OCI-LY7 (cell line): ENCODE measurements around the gene AARS2. TPM values are rescaled to one million over a fixed set of nuclear protein-coding genes. Genes with fewer than 3 reads are reported as not detected.

ENCODE experiments used
- BruUV-seq: library from RNA; stranded (reverse); fragments of 400-500 nt; replicated peaks from 2 replicates; lab custom pipeline; 2021; lab: Mats Ljungman, UMichigan
- CTCF ChIA-PET: fragments of 300-600 bp; sonication (Branson Sonifier 250); formaldehyde crosslinking; loops from one replicate; lab custom pipeline; 2022; ENCODE audit warnings: antibody characterized with exemption; ENCODE audit not compliant: unreplicated experiment; lab: Charles Lee
- POLR2A ChIA-PET: fragments of 300-600 bp; sonication (Branson Sonifier 250); formaldehyde crosslinking; loops from one replicate; lab custom pipeline; 2022; ENCODE audit warnings: antibody characterized with exemption; lab: Charles Lee
- DNase-seq: peaks from one replicate; pipeline ENCODE4 v3.0.0-alpha.2; 2015; ENCODE audit warnings: low spot score
- H2AFZ ChIP-seq: fragments of 200-600 bp; sonication (generic), shearing (Covaris generic); 2 replicates; pipeline ENCODE4 v1.6.1; 2014; ENCODE audit warnings: mild to moderate bottlenecking, antibody characterized with exemption, low read length, moderate library complexity
- H3K27ac ChIP-seq: fragments of 200-600 bp; sonication (generic); 2 replicates; pipeline ENCODE4 v1.5.1; 2014; ENCODE audit warnings: mixed run types, low read depth, mild to moderate bottlenecking, moderate library complexity, low read length, inconsistent platforms; ENCODE audit not compliant: poor library complexity, severe bottlenecking
- H3K36me3 ChIP-seq: fragments of 200-600 bp; sonication (generic); 2 replicates; pipeline ENCODE4 v1.6.1; 2014; ENCODE audit warnings: mild to moderate bottlenecking, antibody characterized with exemption, low read length, moderate library complexity, mixed read lengths; ENCODE audit not compliant: insufficient read depth
- H3K4me1 ChIP-seq: fragments of 200-600 bp; sonication (generic); 2 replicates; pipeline ENCODE4 v1.5.1; 2014; ENCODE audit warnings: mild to moderate bottlenecking, low read length; ENCODE audit not compliant: insufficient read depth, poor library complexity, severe bottlenecking
- H3K4me2 ChIP-seq: fragments of 200-600 bp; sonication (generic); 2 replicates; pipeline ENCODE4 v1.6.1; 2014; ENCODE audit warnings: mild to moderate bottlenecking, low read length
- H3K4me3 ChIP-seq: fragments of 200-600 bp; sonication (generic); 2 replicates; pipeline ENCODE4 v1.5.1; 2014; ENCODE audit warnings: mild to moderate bottlenecking, low read depth, low read length; ENCODE audit not compliant: poor library complexity, severe bottlenecking
- H3K79me2 ChIP-seq: fragments of 200-600 bp; sonication (generic); 2 replicates; pipeline ENCODE4 v1.6.1; 2016; ENCODE audit warnings: low read depth, mild to moderate bottlenecking, low read length, moderate library complexity, mixed read lengths; ENCODE audit not compliant: insufficient read depth
- H3K9me2 ChIP-seq: fragments of 200-600 bp; sonication (generic); 2 replicates; pipeline ENCODE4 v1.6.1; 2016; ENCODE audit warnings: mild to moderate bottlenecking, low read length, mixed read lengths; ENCODE audit not compliant: insufficient read depth
- H3K9me3 ChIP-seq: fragments of 200-600 bp; sonication (generic); 2 replicates; pipeline ENCODE4 v1.6.1; 2014; ENCODE audit warnings: mild to moderate bottlenecking, mixed run types, low read length, mixed read lengths
- H4K20me1 ChIP-seq: fragments of 200-600 bp; sonication (generic); 2 replicates; pipeline ENCODE4 v1.6.1; 2014; ENCODE audit warnings: mild to moderate bottlenecking, antibody characterized with exemption, low read length, moderate library complexity, mixed read lengths; ENCODE audit not compliant: insufficient read depth
- EZH2phosphoT487 ChIP-seq: fragments of 200-600 bp; sonication (generic); IDR thresholded peaks from 2 replicates; pipeline ENCODE4 v1.6.1; 2018; ENCODE audit warnings: low read depth, borderline replicate concordance, mild to moderate bottlenecking, mixed run types, antibody characterized with exemption, low read length, moderate library complexity, mixed read lengths
- intact Hi-C: fragments of 100-400 bp; cut with micrococcal nuclease; formaldehyde crosslinking; loops from one replicate; pipeline ENCODE4 v1.10.0; 2022; ENCODE audit not compliant: unreplicated experiment
- total RNA-seq, 2 experiments: library from RNA; depleted of rRNA in 1 of 2; stranded (reverse); fragments of >200 nt in 1 of 2; shearing (Covaris generic) in 1 of 2; gene quantifications; 2 replicates each; pipeline ENCODE4 v1.2.3, GENCODE V29; 2014 to 2022
- TF ChIP-seq, protein P1 (sequence below): fragments of 200-600 bp; sonication (generic); conservative IDR thresholded peaks from 2 replicates; pipeline ENCODE4 v1.5.1; 2014; ENCODE audit warnings: mild to moderate bottlenecking, antibody characterized with exemption, low read length, moderate library complexity, mixed read lengths

AARS2 gene
- total RNA-seq, 2 experiments from 2014 or later = 20.7 to 22.0 TPM

GRCh38 chr6:44269178-44269920, 43.8 kb downstream of the AARS2 start:
- ChIA-PET POLR2A (interaction anchor here (0.6 to 0.7 kb wide), 2 partner anchors 118 to 1134 kb away, joined by 3 read pairs; no protein-coding TSS in a partner anchor), CTCF (no interaction called here)
- TF ChIP-seq EZH2phosphoT487 = no peak
- TF ChIP-seq, protein P1, sequence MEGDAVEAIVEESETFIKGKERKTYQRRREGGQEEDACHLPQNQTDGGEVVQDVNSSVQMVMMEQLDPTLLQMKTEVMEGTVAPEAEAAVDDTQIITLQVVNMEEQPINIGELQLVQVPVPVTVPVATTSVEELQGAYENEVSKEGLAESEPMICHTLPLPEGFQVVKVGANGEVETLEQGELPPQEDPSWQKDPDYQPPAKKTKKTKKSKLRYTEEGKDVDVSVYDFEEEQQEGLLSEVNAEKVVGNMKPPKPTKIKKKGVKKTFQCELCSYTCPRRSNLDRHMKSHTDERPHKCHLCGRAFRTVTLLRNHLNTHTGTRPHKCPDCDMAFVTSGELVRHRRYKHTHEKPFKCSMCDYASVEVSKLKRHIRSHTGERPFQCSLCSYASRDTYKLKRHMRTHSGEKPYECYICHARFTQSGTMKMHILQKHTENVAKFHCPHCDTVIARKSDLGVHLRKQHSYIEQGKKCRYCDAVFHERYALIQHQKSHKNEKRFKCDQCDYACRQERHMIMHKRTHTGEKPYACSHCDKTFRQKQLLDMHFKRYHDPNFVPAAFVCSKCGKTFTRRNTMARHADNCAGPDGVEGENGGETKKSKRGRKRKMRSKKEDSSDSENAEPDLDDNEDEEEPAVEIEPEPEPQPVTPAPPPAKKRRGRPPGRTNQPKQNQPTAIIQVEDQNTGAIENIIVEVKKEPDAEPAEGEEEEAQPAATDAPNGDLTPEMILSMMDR = no peak
- no peaks in the 10 kb centered on the region for H3K36me3 ChIP-seq
- intact Hi-C loops = loop anchor here (5.0 kb wide), 1 partner anchor 118 kb away; the partner anchor contains the start of gene CDC5L
- H3K9me3 ChIP-seq = no peaks in the 10 kb centered on the region
- peaks cover 6% of the 10 kb centered on the region; the same call in 1 of the 2 replicates for H3K79me2 ChIP-seq
- no peak overlapping the region for H2AFZ ChIP-seq
- no peaks in the 10 kb centered on the region for H4K20me1 ChIP-seq
- no peak for DNase-seq
- no TSS peak for BruUV-seq
- H3K4me3 ChIP-seq = no peak overlapping the region
- peaks cover 36% of the 10 kb centered on the region for H3K4me1 ChIP-seq
- no peak overlapping the region for H3K27ac ChIP-seq
- H3K4me2 ChIP-seq = 0 out of 2 replicates have a peak overlapping the region, but pooled peaks have one; percentile 1
- no peaks in the 10 kb centered on the region for H3K9me2 ChIP-seq

DNA sequence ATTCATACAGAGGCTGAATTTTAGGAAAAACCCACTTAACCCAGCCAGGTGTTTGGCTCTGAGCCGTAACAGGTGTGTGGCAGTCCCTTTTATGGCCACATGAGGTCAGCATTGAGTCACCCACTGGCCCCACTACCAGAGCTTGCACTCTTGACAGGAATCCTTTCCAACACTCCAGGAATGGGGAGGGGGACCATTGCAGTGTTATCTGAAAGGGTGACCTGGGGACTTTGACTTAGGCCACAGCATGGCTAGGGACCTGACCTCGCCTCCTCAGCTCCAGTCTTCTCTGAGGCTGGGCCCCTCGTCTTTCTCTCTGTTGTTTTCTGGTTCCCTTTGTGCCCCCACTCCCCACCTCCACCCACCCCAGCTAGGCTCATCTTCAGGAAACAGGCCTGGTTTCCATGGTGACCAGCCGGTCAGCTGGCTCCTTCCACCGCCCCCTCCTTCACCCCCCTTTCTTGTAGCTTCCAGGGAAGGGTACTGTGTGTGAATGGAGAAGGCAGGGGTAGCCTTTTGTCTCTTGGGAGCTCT, 45.0 kb downstream of the AARS2 start:
- Histone ChIP-seq H2AFZ (no peak overlapping the region), H4K20me1 (no peaks in the 10 kb centered on the region), H3K9me2 (no peaks in the 10 kb centered on the region), H3K4me2 (no peak overlapping the region), H3K79me2 (peaks cover 18% of the 10 kb centered on the region), H3K4me1 (peaks cover 39% of the 10 kb centered on the region), H3K9me3 (no peaks in the 10 kb centered on the region), H3K27ac (no peak overlapping the region), H3K36me3 (peaks cover 2% of the 10 kb centered on the region; the same call in 1 of the 2 replicates), H3K4me3 (no peak overlapping the region)
- TF ChIP-seq, protein P1 = peak; percentile 96
- TF ChIP-seq EZH2phosphoT487 = no peak
- ChIA-PET POLR2A (interaction anchor here (0.6 to 1.6 kb wide), 4 partner anchors 21 to 70 kb away, joined by 3 to 10 read pairs (median 4); partner anchors contain the start of gene HSP90AB1), CTCF (interaction anchor here (0.6 to 0.9 kb wide), 4 partner anchors 12 to 1330 kb away, joined by 3 to 9 read pairs (median 6); no protein-coding TSS in a partner anchor)
- DNase-seq = peak; percentile 68
- no TSS peak for BruUV-seq
- intact Hi-C loops = loop anchor here (1.0 to 5.0 kb wide), 4 partner anchors 36 to 188 kb away; partner anchors contain the start of gene CDC5L
